ENCODE results near the gene FNDC3B. TPM values are rescaled to one million over a fixed set of nuclear protein-coding genes. Genes with fewer than 3 reads are reported as not detected.

FNDC3B gene
- total RNA-seq, 1 donor from 2014 or later = 38.1 TPM

GRCh38 chr3:172145031-172145686, 105.8 kb downstream of the FNDC3B start:
- intact Hi-C loops (cut with micrococcal nuclease) = no loop called here

- intact Hi-C loops (cut with micrococcal nuclease) = no loop called here
Observed at GRCh38 chr3:172146349-172146748, 107.0 kb downstream of the FNDC3B start.

GRCh38 chr3:172147113-172147818, 107.9 kb downstream of the FNDC3B start:
- intact Hi-C loops (cut with micrococcal nuclease) = no loop called here

DNA sequence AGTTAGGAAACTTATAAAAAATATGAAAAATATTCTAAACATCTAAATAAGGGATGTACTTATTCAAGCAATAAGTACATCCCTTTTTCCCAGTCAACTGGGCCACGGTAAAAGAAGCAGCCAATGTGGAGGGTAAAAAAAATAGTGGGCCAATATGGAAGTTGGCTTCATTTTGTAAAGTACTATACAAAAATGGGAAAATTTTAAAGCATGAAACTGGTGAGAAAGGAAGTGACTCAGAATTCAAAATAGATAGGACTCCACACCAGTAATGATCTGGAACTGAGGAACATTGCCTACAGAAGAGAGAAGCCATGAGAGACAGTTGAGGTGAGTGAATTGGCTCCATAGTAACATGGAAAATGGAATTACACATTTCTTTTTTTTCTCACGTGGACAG, 108.9 kb downstream of the FNDC3B start:
- intact Hi-C loops (cut with micrococcal nuclease) = no loop called here

DNA sequence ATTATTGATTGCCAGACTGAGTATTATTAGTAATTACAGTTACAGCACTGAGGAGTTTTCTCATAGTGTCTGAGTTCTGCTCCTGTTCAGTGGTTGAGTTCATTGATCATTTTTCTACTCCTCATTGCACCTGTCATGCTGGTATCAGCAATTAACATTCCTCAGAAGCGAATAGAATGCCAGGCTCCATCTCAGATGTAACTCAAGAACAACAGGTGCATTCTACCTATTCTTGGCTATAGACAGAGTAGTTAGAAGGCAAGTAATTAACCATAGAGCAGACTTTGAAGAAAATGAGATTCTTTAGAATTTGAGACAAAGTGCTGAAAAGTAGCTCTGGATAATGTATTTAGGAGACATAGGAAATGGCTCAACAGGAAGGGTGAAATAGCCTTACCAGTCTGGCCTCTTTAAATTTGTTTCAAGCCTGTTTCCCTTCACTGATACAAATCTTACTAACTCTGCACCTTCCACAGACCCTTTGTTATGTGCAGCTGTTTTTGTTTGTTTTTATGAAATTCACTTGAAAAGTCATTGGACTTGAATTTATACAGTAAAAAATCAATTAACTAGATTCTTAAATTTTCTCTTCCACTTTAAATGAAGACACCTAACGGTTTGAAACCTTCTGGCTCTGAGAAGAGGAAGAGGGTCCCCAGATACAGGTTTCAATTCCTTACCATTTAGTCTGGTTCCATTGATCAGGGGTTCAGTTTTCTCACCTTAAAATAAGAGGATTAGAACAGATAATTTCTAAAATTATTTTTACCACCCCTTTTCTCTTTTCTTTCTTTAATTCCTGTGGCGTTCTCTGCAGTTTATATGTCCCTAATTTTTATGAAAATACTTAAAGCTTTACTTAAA, 109.6 kb downstream of the FNDC3B start:
- intact Hi-C loops (cut with micrococcal nuclease) = no loop called here

DNA sequence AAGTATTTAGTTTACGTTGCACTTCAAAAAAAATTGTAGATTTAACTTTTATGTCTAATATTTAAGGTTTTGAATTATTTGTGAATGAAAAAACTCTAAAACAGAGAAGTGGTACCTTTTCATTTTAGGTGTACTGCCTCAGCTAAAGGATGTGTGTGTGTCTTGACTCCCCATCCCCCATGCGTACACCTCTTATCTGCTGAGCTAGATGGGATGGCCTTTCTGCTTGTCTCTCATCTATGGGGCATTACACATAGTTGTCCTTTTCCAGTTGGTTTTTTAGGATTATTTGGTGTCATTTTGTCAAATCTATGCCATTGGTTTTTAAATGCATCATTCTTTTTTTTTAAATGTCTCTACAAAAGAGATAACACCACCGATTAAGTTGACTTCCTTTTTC, 110.9 kb downstream of the FNDC3B start:
- intact Hi-C loops (cut with micrococcal nuclease) = no loop called here

- intact Hi-C loops (cut with micrococcal nuclease) = no loop called here
Observed at GRCh38 chr3:172150913-172151650, 111.7 kb downstream of the FNDC3B start.

- intact Hi-C loops (cut with micrococcal nuclease) = loop anchor here (2.0 kb wide), 1 partner anchor 117 kb away; no protein-coding TSS in a partner anchor
Observed at GRCh38 chr3:172151651-172152649, 112.6 kb downstream of the FNDC3B start.

DNA sequence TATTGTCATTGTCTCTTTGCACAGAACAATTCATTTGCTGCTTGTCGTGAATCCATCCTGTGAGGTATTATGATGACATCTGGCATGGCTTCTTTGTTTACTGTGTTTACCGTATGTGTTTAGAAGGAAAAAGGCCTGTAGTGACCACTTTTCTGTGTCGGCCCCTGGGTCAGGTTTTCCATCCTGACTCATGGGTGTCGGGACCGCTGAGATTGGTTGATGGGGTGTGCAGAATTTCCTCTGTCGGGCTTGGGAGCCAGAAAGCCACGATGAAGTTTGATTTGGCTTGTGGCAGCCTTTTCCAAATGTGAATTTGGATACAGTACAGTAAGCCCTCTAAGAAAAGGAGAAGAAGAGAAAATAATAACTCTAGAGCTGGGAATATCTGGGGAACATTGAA, 113.5 kb downstream of the FNDC3B start:
- intact Hi-C loops (cut with micrococcal nuclease) = loop anchor here (2.0 kb wide), 1 partner anchor 118 kb away; no protein-coding TSS in a partner anchor

- intact Hi-C loops (cut with micrococcal nuclease) = loop anchor here (2.0 kb wide), 1 partner anchor 119 kb away; no protein-coding TSS in a partner anchor
Observed at GRCh38 chr3:172153335-172153861, 114.0 kb downstream of the FNDC3B start.

GRCh38 chr3:172154768-172155664, 115.6 kb downstream of the FNDC3B start:
- intact Hi-C loops (cut with micrococcal nuclease) = no loop called here

- intact Hi-C loops (cut with micrococcal nuclease) = no loop called here
Observed at GRCh38 chr3:172155897-172156585, 116.7 kb downstream of the FNDC3B start.

DNA sequence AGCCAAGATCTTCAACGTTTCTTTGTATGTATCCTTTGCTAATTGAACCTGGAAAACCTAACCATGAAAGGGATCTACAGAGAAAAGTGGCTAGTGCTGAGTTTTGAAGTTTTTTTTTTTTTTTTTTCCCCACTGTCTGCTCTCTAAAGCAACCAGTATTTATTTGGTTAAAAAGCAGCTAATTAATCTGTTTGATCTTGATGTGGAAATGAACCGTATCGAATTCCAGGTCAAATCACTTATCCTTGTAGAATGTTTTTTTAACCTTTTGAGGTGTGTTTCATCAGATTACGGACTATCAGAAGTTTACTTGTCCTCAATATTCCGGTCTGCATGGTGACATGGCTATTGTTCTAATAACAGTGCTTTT, 117.2 kb downstream of the FNDC3B start:
- intact Hi-C loops (cut with micrococcal nuclease) = no loop called here

- intact Hi-C loops (cut with micrococcal nuclease) = no loop called here
Observed at GRCh38 chr3:172157564-172158258, 118.3 kb downstream of the FNDC3B start.

DNA sequence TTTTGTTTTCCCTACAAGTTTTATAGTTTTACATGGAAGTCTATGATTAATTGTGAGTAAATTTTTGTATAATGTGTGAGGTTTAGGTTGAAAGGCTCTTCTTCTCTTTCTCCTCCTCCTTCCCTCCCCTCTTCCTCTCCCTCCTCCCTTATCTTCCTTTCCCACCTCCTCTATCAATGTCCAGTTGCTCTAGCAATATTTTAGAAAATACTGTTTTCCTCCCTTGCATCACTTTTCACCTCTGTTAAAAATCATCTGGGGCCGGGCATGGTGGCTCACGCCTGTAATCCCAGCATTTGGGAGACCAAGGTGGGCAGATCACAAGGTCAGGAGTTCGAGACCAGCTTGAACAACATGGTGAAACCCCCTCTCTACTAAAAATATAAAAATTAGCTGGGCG, 119.4 kb downstream of the FNDC3B start:
- intact Hi-C loops (cut with micrococcal nuclease) = no loop called here

- intact Hi-C loops (cut with micrococcal nuclease) = no loop called here
Observed at GRCh38 chr3:172159376-172159775, 120.0 kb downstream of the FNDC3B start.

- intact Hi-C loops (cut with micrococcal nuclease) = no loop called here
Observed at GRCh38 chr3:172159962-172160538, 120.7 kb downstream of the FNDC3B start.
